NK-92 (cell line): ENCODE measurements around the gene ACER3.
"Not testable (repeated sequence)": the region's sequence is repeated elsewhere in the genome, so short reads cannot be mapped to it uniquely, and the experiment has no call there.

ENCODE experiments used
- DNase-seq: peaks from one replicate; lab custom pipeline; 2025; ENCODE audit not compliant: unreplicated experiment; lab: John Stamatoyannopoulos, UW

The ACER3 gene

DNA sequence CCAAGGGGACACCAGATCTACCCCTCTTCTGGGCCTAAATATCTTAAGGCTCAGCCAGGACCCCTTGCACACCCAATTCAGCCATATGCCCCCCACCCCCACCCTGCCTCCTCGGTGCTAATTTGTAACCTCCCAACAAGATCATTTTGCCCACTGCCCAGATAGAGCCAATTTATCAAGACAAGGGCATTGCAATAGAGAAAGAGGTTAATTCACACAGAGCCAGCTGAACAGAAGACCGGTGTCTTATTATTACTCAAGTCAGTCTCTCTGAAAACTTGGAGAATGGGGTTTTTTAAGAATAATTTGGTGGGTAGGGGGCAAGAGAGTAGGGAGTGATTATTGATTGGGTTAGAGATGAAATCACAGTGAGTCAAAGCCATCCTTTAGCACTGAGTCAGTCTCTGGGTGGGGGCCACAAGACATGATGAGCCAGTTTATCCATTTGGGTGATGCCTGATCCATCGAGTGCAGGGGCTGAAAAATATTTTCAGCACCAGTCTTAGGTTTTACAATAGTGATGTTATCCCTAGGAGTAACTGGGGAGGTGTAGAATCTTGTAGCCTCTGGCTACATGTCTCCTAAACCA lies 196.2 kb downstream of the ACER3 start:
- DNase-seq: no peak

GRCh38 chr11:77057938-77058474 lies 197.3 kb downstream of the ACER3 start:
- DNase-seq: no peak

GRCh38 chr11:77058900-77059299 lies 198.2 kb downstream of the ACER3 start:
- DNase-seq: no peak

- DNase-seq: no peak
Measured at GRCh38 chr11:77059806-77060205, 199.1 kb downstream of the ACER3 start.

GRCh38 chr11:77060234-77060633 lies 199.5 kb downstream of the ACER3 start:
- no peak for DNase-seq

GRCh38 chr11:77061258-77061657 lies 200.5 kb downstream of the ACER3 start:
- not testable (repeated sequence) for DNase-seq

DNA sequence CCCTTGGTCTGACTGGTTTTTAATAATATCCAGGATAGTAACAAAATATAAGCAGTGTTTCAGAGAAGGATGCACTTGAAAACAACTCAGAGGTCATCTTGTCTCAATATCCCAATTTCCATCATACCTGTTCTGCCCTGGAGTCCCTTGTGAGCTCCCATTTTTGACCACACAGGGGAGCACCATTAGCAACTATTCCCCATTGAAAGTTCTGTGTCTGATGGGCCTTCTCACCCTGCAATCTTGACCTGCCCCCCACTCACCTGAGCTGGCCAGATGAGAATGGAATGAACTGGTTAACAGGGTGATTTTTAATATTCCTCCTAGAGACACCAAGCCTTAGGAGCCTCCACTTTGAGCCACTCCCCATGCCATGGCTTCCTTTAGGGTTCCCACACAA lies 202.2 kb downstream of the ACER3 start:
- no peak for DNase-seq

GRCh38 chr11:77063407-77063806 lies 202.7 kb downstream of the ACER3 start:
- DNase-seq: no peak

- no peak for DNase-seq
Measured at GRCh38 chr11:77063861-77064260, 203.1 kb downstream of the ACER3 start.

DNA sequence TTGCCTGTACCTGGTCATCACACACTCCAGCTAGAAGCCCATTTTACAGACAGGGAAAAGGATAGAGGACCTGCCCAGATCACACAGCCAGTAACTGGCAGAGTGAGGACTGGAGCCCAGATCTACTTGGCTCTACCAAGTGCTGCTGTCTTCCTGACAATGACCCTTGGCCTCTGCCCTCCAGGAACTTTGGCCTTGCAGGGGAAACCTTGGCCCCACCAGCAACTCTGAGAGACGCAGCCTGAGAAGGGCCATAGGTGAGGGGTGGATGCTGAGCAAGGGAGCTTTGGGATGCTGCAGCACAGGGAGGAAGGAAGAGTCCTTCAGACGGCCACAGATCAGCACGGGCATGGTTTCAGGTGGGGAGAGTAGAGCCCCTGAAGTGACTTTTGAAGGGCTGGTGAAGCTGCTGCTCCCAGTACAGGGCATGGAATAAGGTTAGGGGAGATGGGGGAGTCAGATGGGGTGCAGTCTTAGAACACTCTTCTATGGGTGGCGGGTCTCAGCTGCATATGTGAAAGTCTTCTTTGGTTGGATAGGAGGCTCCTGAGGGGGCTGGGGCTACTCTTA lies 204.0 kb downstream of the ACER3 start:
- DNase-seq: no peak

GRCh38 chr11:77065878-77066228 lies 205.1 kb downstream of the ACER3 start:
- DNase-seq: no peak

DNA sequence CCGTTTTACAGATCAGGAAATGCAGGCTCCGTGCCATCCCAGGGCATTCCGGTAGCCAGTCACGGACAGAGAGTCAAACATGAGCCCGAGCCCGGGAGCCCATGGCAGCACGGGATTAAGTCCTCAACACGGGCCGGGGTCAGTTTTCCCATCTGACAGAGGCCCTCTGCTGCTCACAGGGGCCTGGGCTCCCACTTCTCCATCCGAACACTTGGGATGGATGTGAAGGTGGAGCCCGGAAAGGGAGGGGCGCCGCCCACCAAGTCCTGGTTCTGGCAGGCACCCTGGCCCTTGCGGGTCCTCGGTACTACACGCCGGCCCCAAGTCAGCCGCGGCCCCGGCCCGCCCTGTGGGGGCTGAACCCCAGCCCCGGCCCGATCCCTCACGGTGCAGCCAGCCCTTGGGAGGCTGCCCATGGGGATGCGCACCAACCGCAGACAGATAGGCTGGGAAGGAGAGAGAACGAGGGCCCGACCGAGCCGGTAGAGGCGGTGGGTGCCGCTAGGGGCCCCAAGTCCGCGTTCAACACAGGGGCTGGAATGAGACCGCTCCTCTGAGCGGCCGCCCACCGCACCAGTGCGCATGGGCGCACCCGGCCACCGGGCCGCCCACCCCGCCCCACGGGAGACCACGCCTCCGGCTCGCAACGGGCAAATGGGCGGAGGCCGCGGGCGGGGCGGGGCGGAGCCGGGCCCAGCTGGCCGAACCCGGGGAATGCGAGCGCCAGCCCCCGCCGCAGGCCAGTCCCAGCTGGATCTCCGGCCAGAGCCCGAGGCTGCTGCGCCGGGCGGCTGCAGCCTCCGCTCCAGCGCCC lies 205.7 kb downstream of the ACER3 start, which contains the start of gene CAPN5:
Gene CAPN5, plus strand, starts transcription at position 743 of the 814 bp plus-strand sequence. CDS start 17,916 bp downstream, outside the sequence.
- DNase-seq: no peak

DNA sequence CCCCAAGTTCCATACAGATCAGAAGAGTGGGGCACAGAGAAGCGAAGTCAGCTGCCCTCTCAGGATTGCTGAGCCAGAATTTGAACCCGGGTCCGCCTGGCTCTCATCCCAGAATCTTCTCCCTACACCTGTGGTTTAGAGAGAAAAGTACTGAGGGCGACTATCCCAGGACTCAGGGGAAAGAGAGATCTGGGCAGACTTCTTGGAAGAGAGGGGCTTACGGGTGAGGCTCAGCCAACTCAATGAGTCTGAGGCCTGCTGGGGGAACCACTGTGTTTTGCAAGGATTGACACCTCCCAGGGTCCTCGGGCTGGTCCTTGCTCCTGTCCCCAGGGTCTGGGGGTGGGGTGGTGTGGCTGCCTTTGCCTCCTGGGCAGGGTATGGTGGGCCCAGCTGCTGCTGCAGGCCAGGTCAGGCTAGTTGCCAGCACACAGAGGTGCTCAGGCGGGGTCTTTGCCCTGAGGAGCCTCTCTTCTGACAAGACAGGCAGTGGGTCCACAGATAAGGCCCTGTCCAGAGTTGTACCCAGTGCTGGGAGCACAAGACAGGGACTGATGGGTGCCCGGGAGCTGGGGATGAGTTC lies 207.2 kb downstream of the ACER3 start:
- DNase-seq: no peak

- no peak for DNase-seq
Measured at GRCh38 chr11:77068457-77069335, 208.0 kb downstream of the ACER3 start.

DNA sequence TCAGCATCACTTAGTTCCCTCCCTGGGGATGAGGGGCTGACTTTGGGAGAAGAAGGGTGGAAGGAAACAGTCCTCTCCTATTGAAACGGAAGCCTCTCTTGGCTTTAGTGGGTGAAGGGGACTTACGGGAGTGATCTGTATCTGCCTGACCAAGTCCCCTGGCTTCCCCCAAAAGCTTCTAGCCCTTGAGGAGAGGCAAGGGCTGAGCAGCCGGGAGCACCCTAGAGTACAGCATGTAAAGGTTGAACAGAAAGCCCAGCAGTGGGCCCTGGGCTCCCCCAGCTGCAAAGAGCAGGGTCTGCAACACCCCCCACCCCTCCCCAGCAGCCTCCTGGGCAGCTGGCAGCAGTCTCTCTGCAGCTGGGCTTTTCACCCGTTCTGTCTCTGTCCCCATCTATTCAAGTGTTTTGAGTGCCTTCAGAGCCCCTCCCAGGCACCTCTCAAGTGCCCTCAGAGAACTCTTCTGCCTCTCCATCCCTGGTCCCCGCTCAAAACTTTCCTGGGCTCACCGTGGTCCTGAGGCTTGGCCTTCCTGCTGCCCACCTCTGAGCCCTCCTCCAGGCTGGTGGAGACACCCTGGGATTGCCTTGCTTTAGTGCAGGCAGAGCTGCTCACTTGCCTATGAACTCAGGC lies 208.7 kb downstream of the ACER3 start:
- DNase-seq: no peak

DNA sequence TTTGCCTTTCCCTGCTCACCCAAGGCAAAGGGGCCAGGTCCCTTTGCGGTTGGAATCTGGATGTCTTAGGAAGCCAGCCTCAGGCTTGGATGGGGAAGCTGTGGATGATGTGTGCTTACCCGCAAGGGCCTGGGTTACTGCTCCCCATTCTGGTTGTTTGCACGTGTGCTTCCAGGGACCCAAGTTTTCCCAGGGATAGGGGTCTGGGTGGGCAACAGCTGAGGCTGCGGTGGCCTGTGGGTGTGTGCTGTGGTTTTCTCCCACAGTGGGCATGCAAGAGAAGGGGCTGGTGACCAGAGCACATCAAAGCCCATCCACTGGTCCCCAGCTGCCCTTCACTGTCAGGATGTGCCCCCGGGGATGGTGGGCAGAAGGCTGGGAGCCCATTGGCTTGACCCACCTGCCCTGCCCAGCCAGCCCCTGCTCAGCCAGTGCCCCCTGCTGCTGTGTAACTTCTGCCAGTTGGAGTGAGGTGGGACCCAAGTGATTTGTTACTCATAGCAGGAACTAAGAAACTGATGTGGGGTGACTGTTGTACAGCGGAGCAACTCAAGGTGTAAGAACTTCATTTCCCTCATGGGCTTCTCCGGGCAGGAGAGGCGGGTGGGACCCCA lies 209.4 kb downstream of the ACER3 start:
- no peak for DNase-seq

DNA sequence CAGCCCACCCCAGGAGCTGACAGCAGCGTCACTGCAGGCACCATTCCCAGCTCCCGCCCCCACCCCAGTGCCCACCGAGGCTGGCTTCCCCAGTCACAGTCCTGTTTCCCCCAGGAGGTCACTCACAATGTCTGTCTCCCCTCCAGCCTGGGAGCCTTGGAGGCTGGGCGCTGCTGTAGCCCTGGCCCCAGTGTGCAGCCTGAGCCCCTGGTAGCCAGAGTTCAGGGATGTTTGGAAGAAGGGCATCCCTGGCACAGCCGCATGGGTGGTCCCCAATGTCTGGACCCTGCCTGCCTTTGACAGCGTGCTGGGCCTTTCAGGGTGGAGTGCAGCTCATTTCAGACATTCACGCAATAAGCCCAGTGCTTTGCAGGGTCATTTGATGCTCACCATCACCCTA lies 210.4 kb downstream of the ACER3 start:
- DNase-seq: no peak

- DNase-seq: no peak
Measured at GRCh38 chr11:77071671-77072605, 211.2 kb downstream of the ACER3 start.

DNA sequence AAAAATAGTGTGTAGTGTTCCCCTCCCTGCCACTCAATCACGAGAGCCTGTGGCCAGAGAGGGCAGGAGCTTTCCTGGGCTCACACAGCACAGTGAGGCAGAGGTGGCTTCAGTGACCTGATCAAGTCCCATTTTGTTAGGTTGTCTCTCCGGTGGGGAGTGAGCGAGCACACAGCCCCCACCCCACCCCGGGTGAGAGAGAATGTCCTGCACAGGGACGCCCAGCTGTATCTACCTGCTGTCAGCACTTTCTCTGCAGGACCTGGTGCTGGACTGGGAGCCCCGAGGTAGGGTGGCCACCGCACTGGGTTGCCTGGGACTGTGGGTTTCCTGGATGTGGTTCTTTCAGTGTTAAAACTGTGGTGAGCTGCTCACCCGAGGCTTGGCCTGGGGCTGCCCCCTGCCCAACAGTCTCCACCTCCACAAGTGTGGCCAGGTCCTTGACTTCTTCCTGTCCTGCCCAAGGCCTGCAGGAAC lies 212.2 kb downstream of the ACER3 start:
- no peak for DNase-seq
